ENCODE data around the gene MAG. TPM values are rescaled to one million over a fixed set of nuclear protein-coding genes. Genes with fewer than 3 reads are reported as not detected.
"Not testable (repeated sequence)": the region's sequence is repeated elsewhere in the genome, so short reads cannot be mapped to it uniquely, and the experiment has no call there.

The MAG gene
- polyA plus RNA-seq, 12 donors: 0.11 to 1.3 (median 0.37) TPM; not detected in 4

GRCh38 chr19:35359395-35359794 lies 67.4 kb downstream of the MAG start:
- not testable (repeated sequence) for DNase-seq

DNA sequence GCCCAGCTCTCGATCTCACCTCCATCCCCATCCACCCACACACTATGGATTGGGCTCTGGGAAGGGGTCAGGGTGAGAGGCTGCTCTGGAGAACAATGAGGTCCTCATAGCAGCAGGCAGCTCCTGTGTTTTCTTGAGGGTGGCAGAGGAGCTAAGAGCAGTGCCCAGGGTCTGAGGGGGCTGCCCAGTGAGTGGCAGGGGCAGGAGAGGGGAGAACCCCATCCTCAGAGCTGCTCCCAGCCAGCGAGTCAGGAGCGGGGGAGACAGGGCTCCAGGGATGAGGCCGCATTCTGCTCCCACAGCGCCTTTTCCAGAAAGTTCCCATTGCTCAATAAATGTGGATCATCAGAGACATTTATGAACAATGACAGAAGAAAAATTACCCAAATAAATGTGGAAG lies 68.1 kb downstream of the MAG start:
- not testable (repeated sequence) for DNase-seq

GRCh38 chr19:35360880-35361420 lies 69.0 kb downstream of the MAG start:
- no peak for DNase-seq

- DNase-seq: no peak
Observed at GRCh38 chr19:35362261-35363000, 70.5 kb downstream of the MAG start.

DNA sequence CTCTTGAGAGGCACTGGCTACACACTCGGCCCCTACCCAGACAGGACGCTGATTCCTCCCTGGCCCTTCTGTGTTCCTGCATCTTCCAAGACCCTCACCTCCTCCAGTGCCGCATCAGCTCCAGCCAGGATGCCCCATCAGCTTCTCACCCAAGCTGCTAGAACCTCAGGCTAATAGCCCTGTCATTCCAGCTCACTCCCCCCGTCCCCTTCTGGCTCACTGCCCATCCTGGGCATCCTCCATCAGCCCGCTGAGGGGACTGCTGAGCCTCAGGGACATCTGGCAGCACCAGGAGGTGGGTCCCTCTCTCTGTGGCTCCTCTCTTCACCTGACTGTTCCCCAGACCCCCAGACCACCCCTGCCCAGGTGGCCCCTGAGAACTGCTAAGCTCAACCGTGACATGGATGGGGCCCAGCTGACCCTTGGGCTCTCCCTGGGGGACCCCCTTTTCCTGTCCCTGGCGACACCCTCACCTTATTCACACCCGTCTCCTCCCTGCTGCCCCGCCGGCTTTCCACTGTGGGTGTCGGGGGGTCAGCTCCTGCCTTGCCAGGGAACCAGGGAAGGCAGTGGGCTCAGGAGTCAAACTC lies 71.1 kb downstream of the MAG start:
- no peak for DNase-seq

Other genes starting within 250 kb of the MAG start
- 100 to 1,000 TPM in 1 of 12 donors, 10 to 100 TPM in 2, 1 to 10 TPM in 3, under 1 TPM in 4, not detected in 2; 0.26 to 316 (median 1.2) TPM for gene FXYD3, start 176.3 kb upstream of the MAG start, polyA plus RNA-seq (ENCODE audit: insufficient read length in 12 of 12)
- gene LGI4, start 157.1 kb upstream of the MAG start, polyA plus RNA-seq (ENCODE audit: insufficient read length in 12 of 12): 10 to 100 TPM in 7 of 12 donors, 1 to 10 TPM in 4, not detected in 1; 8.0 to 14.6 (median 12.0) TPM
- gene FXYD1, start 153.3 kb upstream of the MAG start, polyA plus RNA-seq (ENCODE audit: insufficient read length in 12 of 12): 100 to 1,000 TPM in 11 of 12 donors, not detected in 1; 102 to 315 (median 204) TPM
- 1 to 10 TPM in 5 of 12 donors, under 1 TPM in 5, not detected in 2; 0.53 to 2.2 (median 1.1) TPM for gene FXYD7, start 148.9 kb upstream of the MAG start, polyA plus RNA-seq (ENCODE audit: insufficient read length in 12 of 12)
- gene FXYD5, start 137.4 kb upstream of the MAG start, polyA plus RNA-seq (ENCODE audit: insufficient read length in 12 of 12): 10 to 100 TPM in 11 of 12 donors, not detected in 1; 15.6 to 81.8 (median 18.8) TPM
- gene FAM187B, start 63.4 kb upstream of the MAG start, polyA plus RNA-seq (ENCODE audit: insufficient read length in 12 of 12): not detected
- gene LSR, start 43.2 kb upstream of the MAG start, polyA plus RNA-seq (ENCODE audit: insufficient read length in 12 of 12): 10 to 100 TPM in 3 of 12 donors, 1 to 10 TPM in 8, not detected in 1; 1.9 to 27.8 (median 5.0) TPM
- gene USF2, start 23.2 kb upstream of the MAG start, polyA plus RNA-seq (ENCODE audit: insufficient read length in 12 of 12): 100 to 1,000 TPM in 6 of 12 donors, 10 to 100 TPM in 5, not detected in 1; 91.0 to 157 (median 104) TPM
- gene HAMP, start 9.6 kb upstream of the MAG start, polyA plus RNA-seq (ENCODE audit: insufficient read length in 12 of 12): under 1 TPM in 6 of 12 donors, not detected in 6; 0.09 to 0.32 (median 0.14) TPM
- 1 to 10 TPM in 3 of 12 donors, under 1 TPM in 7, not detected in 2; 0.34 to 7.6 (median 0.60) TPM for gene CD22, start 37.0 kb downstream of the MAG start, polyA plus RNA-seq (ENCODE audit: insufficient read length in 12 of 12)
- under 1 TPM in 1 of 12 donors, not detected in 11; 0.12 TPM for gene FFAR1, start 55.7 kb downstream of the MAG start, polyA plus RNA-seq (ENCODE audit: insufficient read length in 12 of 12)
- gene FFAR3, start 66.3 kb downstream of the MAG start, polyA plus RNA-seq (ENCODE audit: insufficient read length in 12 of 12): under 1 TPM in 5 of 12 donors, not detected in 7; 0.09 to 0.32 (median 0.13) TPM
- under 1 TPM in 1 of 12 donors, not detected in 11; 0.11 TPM for gene GPR42, start 78.9 kb downstream of the MAG start, polyA plus RNA-seq (ENCODE audit: insufficient read length in 12 of 12)
- gene FFAR2, start 156.1 kb downstream of the MAG start, polyA plus RNA-seq (ENCODE audit: insufficient read length in 12 of 12): under 1 TPM in 9 of 12 donors, not detected in 3; 0.08 to 0.54 (median 0.26) TPM
- 100 to 1,000 TPM in 2 of 12 donors, 10 to 100 TPM in 1, 1 to 10 TPM in 1, under 1 TPM in 1, not detected in 7; 0.73 to 445 (median 73.3) TPM for gene KRTDAP, start 198.3 kb downstream of the MAG start, polyA plus RNA-seq (ENCODE audit: insufficient read length in 12 of 12)
- gene DMKN, start 221.5 kb downstream of the MAG start, polyA plus RNA-seq (ENCODE audit: insufficient read length in 12 of 12): 100 to 1,000 TPM in 1 of 12 donors, 10 to 100 TPM in 2, 1 to 10 TPM in 4, under 1 TPM in 3, not detected in 2; 0.58 to 181 (median 1.2) TPM
- 10 to 100 TPM in 2 of 12 donors, 1 to 10 TPM in 1, under 1 TPM in 1, not detected in 8; 0.24 to 26.7 (median 8.1) TPM for gene SBSN, start 236.2 kb downstream of the MAG start, polyA plus RNA-seq (ENCODE audit: insufficient read length in 12 of 12)
- gene GAPDHS, start 241.3 kb downstream of the MAG start, polyA plus RNA-seq (ENCODE audit: insufficient read length in 12 of 12): under 1 TPM in 1 of 12 donors, not detected in 11; 0.12 TPM